ENCODE measurements around the gene UBAP1. TPM values are rescaled to one million over a fixed set of nuclear protein-coding genes. Genes with fewer than 3 reads are reported as not detected.

Gene UBAP1
- total and polyA plus RNA-seq, 2 donors (not counting 1 experiment from before 2014, with no cell fraction given) = 20.4 to 27.0 TPM

GRCh38 chr9:34249274-34249673 is 70.4 kb downstream of the UBAP1 start:
- Mint-ChIP-seq H3K9me3 (ENCODE audit: insufficient read depth) (no peaks in the 10 kb centered on the region), H3K4me3 (no peak overlapping the region), H3K27me3 (no peaks in the 10 kb centered on the region), H3K27ac (no peak overlapping the region), H3K4me1 (peaks cover 2% of the 10 kb centered on the region)
- intact Hi-C loops (cut with micrococcal nuclease) = no loop called here
- POLR2A ChIA-PET = no interaction called here
- Histone ChIP-seq H4K20me1 (ENCODE audit: control insufficient read depth, insufficient read depth, low read length, poor library complexity, severe bottlenecking) (peaks cover 57% of the 10 kb centered on the region), H3K27me3 (replicated peaks in 1 of 4; ENCODE audit: control extremely low read depth in 1 of 4, control insufficient read depth in 3 of 4, insufficient read depth in 4 of 4, low read length in 3 of 4) (no peaks in the 10 kb centered on the region), H3K27ac (ENCODE audit: low read length in 2 of 2) (no peak overlapping the region), H3K4me1 (ENCODE audit: control insufficient read depth in 2 of 2, insufficient read depth in 2 of 2, low read length in 2 of 2) (peaks cover 0 to 5% of the 10 kb centered on the region in 2 donors), H2AFZ (ENCODE audit: insufficient read depth, low read depth, low read length, poor library complexity, severe bottlenecking) (no peak overlapping the region), H3K9ac (ENCODE audit: low read length) (no peak overlapping the region), H3K4me2 (replicated peaks; ENCODE audit: low read depth, low read length, poor library complexity, severe bottlenecking) (no peak overlapping the region), H3K79me2 (ENCODE audit: control insufficient read depth, insufficient read depth, low read length) (no peaks in the 10 kb centered on the region), H3K36me3 (replicated peaks in 1 of 2; ENCODE audit: control extremely low read depth in 1 of 2, control insufficient read depth in 1 of 2, extremely low read depth in 1 of 2, insufficient read depth in 2 of 2, low read length in 1 of 2) (peaks cover 3 to 60% of the 10 kb centered on the region in 2 experiments), H3K4me3 (ENCODE audit: control extremely low read depth in 1 of 5, extremely low read depth in 1 of 5, insufficient read depth in 1 of 5, low read depth in 2 of 5, low read length in 4 of 5) (no peak overlapping the region), H3K9me3 (ENCODE audit: control extremely low read depth in 1 of 3, control insufficient read depth in 2 of 3, insufficient read depth in 1 of 3, low read length in 2 of 3) (no peaks in the 10 kb centered on the region)
- TF ChIP-seq CTCF (IDR thresholded peaks at IDR 0.05) (no peak), EZH2 (IDR thresholded peaks at IDR 0.05; ENCODE audit: borderline replicate concordance, insufficient read depth, low read depth, low read length, poor library complexity, severe bottlenecking) (no peak)
- 96% methylated on average over 7 of the region's 7 CpGs for WGBS (ENCODE audit: insufficient coverage)
- ATAC-seq (ENCODE audit: low read depth) (no peak), DNase-seq (no peak)
- CTCF ChIA-PET = interaction anchor here (1.6 kb wide), 1 partner anchor 70 kb away, joined by 3 read pairs; no protein-coding TSS in a partner anchor

- ATAC-seq (ENCODE audit: low read depth) = no peak
- Histone ChIP-seq H4K20me1 (ENCODE audit: control insufficient read depth, insufficient read depth, low read length, poor library complexity, severe bottlenecking) (peaks cover 57% of the 10 kb centered on the region), H3K4me1 (ENCODE audit: control insufficient read depth in 2 of 2, insufficient read depth in 2 of 2, low read length in 2 of 2) (peaks cover 0 to 5% of the 10 kb centered on the region in 2 donors), H3K9ac (ENCODE audit: low read length) (no peak overlapping the region), H3K4me2 (replicated peaks; ENCODE audit: low read depth, low read length, poor library complexity, severe bottlenecking) (no peak overlapping the region), H2AFZ (ENCODE audit: insufficient read depth, low read depth, low read length, poor library complexity, severe bottlenecking) (no peak overlapping the region), H3K79me2 (ENCODE audit: control insufficient read depth, insufficient read depth, low read length) (no peaks in the 10 kb centered on the region), H3K27me3 (replicated peaks in 1 of 4; ENCODE audit: control extremely low read depth in 1 of 4, control insufficient read depth in 3 of 4, insufficient read depth in 4 of 4, low read length in 3 of 4) (no peaks in the 10 kb centered on the region), H3K9me3 (ENCODE audit: control extremely low read depth in 1 of 3, control insufficient read depth in 2 of 3, insufficient read depth in 1 of 3, low read length in 2 of 3) (no peaks in the 10 kb centered on the region), H3K27ac (ENCODE audit: low read length in 2 of 2) (no peak overlapping the region), H3K4me3 (ENCODE audit: control extremely low read depth in 1 of 5, extremely low read depth in 1 of 5, insufficient read depth in 1 of 5, low read depth in 2 of 5, low read length in 4 of 5) (no peak overlapping the region), H3K36me3 (replicated peaks in 1 of 2; ENCODE audit: control extremely low read depth in 1 of 2, control insufficient read depth in 1 of 2, extremely low read depth in 1 of 2, insufficient read depth in 2 of 2, low read length in 1 of 2) (peaks cover 3 to 60% of the 10 kb centered on the region in 2 experiments)
- Mint-ChIP-seq H3K27me3 (no peaks in the 10 kb centered on the region), H3K27ac (no peak overlapping the region), H3K9me3 (ENCODE audit: insufficient read depth) (no peaks in the 10 kb centered on the region), H3K4me3 (no peak overlapping the region), H3K4me1 (peaks cover 2% of the 10 kb centered on the region)
- 100% methylated on average over 2 of the region's 2 CpGs for WGBS (ENCODE audit: insufficient coverage)
- TF ChIP-seq CTCF (IDR thresholded peaks at IDR 0.05) = no peak
- no peak for TF ChIP-seq EZH2 (IDR thresholded peaks at IDR 0.05; ENCODE audit: borderline replicate concordance, insufficient read depth, low read depth, low read length, poor library complexity, severe bottlenecking)
- DNase-seq = no peak
- intact Hi-C loops (cut with micrococcal nuclease) = no loop called here
- ChIA-PET POLR2A (no interaction called here), CTCF (interaction anchor here (1.2 kb wide), 1 partner anchor 627 kb away, joined by 5 read pairs; no protein-coding TSS in a partner anchor)
Observed at GRCh38 chr9:34250721-34251120, 71.9 kb downstream of the UBAP1 start.

All from B cell (primary cell).